ENCODE measurements around the gene FAM81B. TPM values are rescaled to one million over a fixed set of nuclear protein-coding genes. Genes with fewer than 3 reads are reported as not detected.
"Not testable (repeated sequence)": the region's sequence is repeated elsewhere in the genome, so short reads cannot be mapped to it uniquely, and the experiment has no call there.

Gene FAM81B
- total and polyA plus RNA-seq, 11 donors = 1.2 to 6.6 (median 2.1) TPM; not detected in 2

GRCh38 chr5:95352691-95353090 lies 38.5 kb upstream of the FAM81B start:
- intact Hi-C loops (cut with DNase I) = no loop called here
- H3K4me3 ChIP-seq = no peak overlapping the region
- H3K9me3 ChIP-seq = peaks cover 0 to 6% (median 0%) of the 10 kb centered on the region in 12 donors
- DNase-seq = no peak
- H3K36me3 ChIP-seq = no peaks in the 10 kb centered on the region
- H3K4me1 ChIP-seq = peaks cover 0 to 3% (median 0%) of the 10 kb centered on the region in 12 donors
- no peak for TF ChIP-seq POLR2A (IDR thresholded peaks at IDR 0.05)
- no peak for ATAC-seq
- no peak overlapping the region for H3K27ac ChIP-seq
- no peaks in the 10 kb centered on the region for H3K27me3 ChIP-seq
- 54 to 74% (median 56%) methylated on average over 3 of the region's 3 CpGs for WGBS, 4 donors

GRCh38 chr5:95358320-95358719 lies 32.8 kb upstream of the FAM81B start:
- intact Hi-C loops (cut with DNase I) = no loop called here
- no peaks in the 10 kb centered on the region for H3K4me1 ChIP-seq
- ATAC-seq (no peak), DNase-seq (no peak)
- no peaks in the 10 kb centered on the region for H3K27me3 ChIP-seq
- TF ChIP-seq POLR2A (IDR thresholded peaks at IDR 0.05) = no peak
- TF ChIP-seq, protein P1, sequence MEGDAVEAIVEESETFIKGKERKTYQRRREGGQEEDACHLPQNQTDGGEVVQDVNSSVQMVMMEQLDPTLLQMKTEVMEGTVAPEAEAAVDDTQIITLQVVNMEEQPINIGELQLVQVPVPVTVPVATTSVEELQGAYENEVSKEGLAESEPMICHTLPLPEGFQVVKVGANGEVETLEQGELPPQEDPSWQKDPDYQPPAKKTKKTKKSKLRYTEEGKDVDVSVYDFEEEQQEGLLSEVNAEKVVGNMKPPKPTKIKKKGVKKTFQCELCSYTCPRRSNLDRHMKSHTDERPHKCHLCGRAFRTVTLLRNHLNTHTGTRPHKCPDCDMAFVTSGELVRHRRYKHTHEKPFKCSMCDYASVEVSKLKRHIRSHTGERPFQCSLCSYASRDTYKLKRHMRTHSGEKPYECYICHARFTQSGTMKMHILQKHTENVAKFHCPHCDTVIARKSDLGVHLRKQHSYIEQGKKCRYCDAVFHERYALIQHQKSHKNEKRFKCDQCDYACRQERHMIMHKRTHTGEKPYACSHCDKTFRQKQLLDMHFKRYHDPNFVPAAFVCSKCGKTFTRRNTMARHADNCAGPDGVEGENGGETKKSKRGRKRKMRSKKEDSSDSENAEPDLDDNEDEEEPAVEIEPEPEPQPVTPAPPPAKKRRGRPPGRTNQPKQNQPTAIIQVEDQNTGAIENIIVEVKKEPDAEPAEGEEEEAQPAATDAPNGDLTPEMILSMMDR (IDR thresholded peaks at IDR 0.05) = no peak
- no peaks in the 10 kb centered on the region for H3K36me3 ChIP-seq
- WGBS, 4 donors = 63 to 78% (median 70%) methylated on average over 2 of the region's 2 CpGs
- H3K27ac ChIP-seq = no peak overlapping the region
- no peak overlapping the region for H3K4me3 ChIP-seq
- H3K9me3 ChIP-seq = peaks cover 0 to 9% (median 0%) of the 10 kb centered on the region in 12 donors

- WGBS, 4 donors = 43 to 52% (median 48%) methylated on average over 2 of the region's 2 CpGs
- Histone ChIP-seq H3K36me3 (no peaks in the 10 kb centered on the region), H3K27ac (no peak overlapping the region), H3K9me3 (peaks cover 0 to 13% (median 0%) of the 10 kb centered on the region in 12 donors), H3K27me3 (no peaks in the 10 kb centered on the region), H3K4me3 (no peak overlapping the region), H3K4me1 (no peaks in the 10 kb centered on the region)
- TF ChIP-seq, protein P1 (IDR thresholded peaks at IDR 0.05) = no peak
- TF ChIP-seq POLR2A (IDR thresholded peaks at IDR 0.05) = no peak
- no peak for DNase-seq
- intact Hi-C loops (cut with DNase I) = no loop called here
- no peak for ATAC-seq
Measured at GRCh38 chr5:95358848-95359247, 32.3 kb upstream of the FAM81B start.

GRCh38 chr5:95360667-95361066 lies 30.5 kb upstream of the FAM81B start:
- H3K9me3 ChIP-seq = peaks cover 0 to 25% (median 7%) of the 10 kb centered on the region in 12 donors
- H3K27ac ChIP-seq; H3K4me3 ChIP-seq; DNase-seq; H3K27me3 ChIP-seq; ATAC-seq; intact Hi-C loops (cut with DNase I); H3K4me1 ChIP-seq; H3K36me3 ChIP-seq: not testable (repeated sequence)
- WGBS, 4 donors = 84 to 87% (median 86%) methylated on average over 2 of the region's 2 CpGs

GRCh38 chr5:95365302-95366095 lies 25.7 kb upstream of the FAM81B start:
- 73 to 78% (median 77%) methylated on average over 8 of the region's 8 CpGs for WGBS, 4 donors
- TF ChIP-seq, protein P1 (IDR thresholded peaks at IDR 0.05) = no peak
- no peak for TF ChIP-seq POLR2A (IDR thresholded peaks at IDR 0.05)
- Histone ChIP-seq H3K9me3 (peaks cover 0 to 25% (median 7%) of the 10 kb centered on the region in 12 donors), H3K4me1 (no peaks in the 10 kb centered on the region), H3K36me3 (no peaks in the 10 kb centered on the region), H3K27me3 (peaks cover 0 to 4% (median 0%) of the 10 kb centered on the region in 9 donors), H3K27ac (no peak overlapping the region), H3K4me3 (no peak overlapping the region)
- ATAC-seq (no peak), DNase-seq (no peak)
- intact Hi-C loops (cut with DNase I) = no loop called here

All from heart left ventricle (tissue), 16 donors.